LNCaP clone FGC (cell line): ENCODE data around the gene MYO10.

Experiments used
- DNase-seq: peaks from one replicate; pipeline ENCODE4 v3.0.0-alpha.2; 2011; ENCODE audit warnings: low read depth
- H3K4me3 ChIP-seq: 2 replicates; pipeline ENCODE4 v1.5.1; 2011; ENCODE audit warnings: mild to moderate bottlenecking, low read depth, low read length, control low read depth
- TF ChIP-seq, protein P1 (sequence below): IDR thresholded peaks from 2 replicates; pipeline ENCODE4 v1.5.1; 2012; ENCODE audit warnings: mild to moderate bottlenecking; ENCODE audit not compliant: control insufficient read depth, insufficient read depth; ENCODE audit errors: extremely low read depth

MYO10 gene

DNA sequence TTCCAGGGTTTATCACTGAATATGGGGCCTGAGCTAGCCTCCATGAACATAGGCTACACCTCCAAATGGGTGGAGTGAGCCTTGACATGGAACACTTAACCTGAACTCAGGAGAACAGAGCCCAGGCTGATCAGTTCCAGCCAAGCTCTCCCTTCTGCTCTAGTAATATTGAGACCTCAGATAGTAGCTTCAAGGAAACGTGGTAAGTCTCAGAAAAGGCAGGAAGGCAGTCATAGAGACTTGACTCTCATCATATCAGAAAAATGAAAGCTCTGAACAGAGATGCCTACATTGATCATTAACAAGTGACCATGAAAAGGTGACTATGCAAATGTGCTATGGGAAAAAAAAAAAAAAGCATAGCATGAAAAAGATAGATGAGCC is 40.5 kb upstream of the MYO10 start:
- TF ChIP-seq, protein P1, sequence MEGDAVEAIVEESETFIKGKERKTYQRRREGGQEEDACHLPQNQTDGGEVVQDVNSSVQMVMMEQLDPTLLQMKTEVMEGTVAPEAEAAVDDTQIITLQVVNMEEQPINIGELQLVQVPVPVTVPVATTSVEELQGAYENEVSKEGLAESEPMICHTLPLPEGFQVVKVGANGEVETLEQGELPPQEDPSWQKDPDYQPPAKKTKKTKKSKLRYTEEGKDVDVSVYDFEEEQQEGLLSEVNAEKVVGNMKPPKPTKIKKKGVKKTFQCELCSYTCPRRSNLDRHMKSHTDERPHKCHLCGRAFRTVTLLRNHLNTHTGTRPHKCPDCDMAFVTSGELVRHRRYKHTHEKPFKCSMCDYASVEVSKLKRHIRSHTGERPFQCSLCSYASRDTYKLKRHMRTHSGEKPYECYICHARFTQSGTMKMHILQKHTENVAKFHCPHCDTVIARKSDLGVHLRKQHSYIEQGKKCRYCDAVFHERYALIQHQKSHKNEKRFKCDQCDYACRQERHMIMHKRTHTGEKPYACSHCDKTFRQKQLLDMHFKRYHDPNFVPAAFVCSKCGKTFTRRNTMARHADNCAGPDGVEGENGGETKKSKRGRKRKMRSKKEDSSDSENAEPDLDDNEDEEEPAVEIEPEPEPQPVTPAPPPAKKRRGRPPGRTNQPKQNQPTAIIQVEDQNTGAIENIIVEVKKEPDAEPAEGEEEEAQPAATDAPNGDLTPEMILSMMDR: no peak
- H3K4me3 ChIP-seq: no peak overlapping the region
- DNase-seq: no peak

DNA sequence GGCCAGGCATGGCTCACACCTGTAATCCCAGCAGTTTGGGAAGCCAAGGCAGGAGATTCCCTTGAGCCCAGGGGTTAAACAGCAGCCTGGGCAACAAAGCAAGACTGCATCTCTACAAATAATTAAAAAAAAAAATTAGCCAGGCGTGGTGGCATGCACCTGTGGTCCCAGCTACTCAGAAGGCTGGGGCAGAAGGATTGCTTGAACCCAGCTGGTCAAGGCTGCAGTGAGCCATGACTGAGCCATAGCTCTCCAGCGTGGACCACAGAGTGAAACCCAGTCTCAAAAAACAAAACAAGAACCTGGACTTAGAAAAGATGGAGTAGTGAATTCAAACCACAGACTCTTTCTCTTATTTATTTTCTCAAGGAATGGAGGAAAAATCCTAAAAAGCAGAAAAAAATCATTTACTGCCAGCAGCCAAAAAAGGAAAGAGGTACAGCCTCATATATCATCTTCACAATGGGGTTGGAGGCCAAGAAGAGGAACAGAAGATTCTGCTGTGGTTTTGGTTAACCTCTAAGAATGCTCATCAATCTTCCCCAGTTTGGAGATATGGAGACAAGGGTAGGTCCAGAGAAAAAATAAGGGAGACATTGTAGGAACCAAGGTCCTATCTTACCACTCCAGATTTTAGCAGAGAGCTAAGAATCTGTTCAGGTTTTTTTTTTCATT is 40.0 kb upstream of the MYO10 start:
- TF ChIP-seq, protein P1: no peak
- no peak overlapping the region for H3K4me3 ChIP-seq
- no peak for DNase-seq

DNA sequence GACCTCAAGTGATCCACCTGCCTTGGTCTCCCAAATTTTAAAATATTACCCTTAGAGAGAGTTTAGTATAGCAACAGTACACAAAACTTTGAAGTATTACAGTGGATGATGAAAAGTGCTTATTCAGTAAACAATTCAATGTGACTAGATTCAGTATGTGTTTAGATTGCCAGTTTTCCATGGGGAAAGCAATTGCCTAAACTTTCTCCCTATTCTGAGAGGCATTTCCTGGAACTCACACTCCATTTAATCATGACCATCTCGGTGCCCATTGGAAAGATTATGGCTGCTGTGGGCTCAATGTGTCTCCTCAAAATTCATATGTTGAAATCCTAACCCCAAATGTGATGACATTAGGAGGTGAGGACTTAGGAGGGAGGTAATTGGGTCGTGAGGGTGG is 38.9 kb upstream of the MYO10 start:
- no peak for DNase-seq
- TF ChIP-seq, protein P1: no peak

DNA sequence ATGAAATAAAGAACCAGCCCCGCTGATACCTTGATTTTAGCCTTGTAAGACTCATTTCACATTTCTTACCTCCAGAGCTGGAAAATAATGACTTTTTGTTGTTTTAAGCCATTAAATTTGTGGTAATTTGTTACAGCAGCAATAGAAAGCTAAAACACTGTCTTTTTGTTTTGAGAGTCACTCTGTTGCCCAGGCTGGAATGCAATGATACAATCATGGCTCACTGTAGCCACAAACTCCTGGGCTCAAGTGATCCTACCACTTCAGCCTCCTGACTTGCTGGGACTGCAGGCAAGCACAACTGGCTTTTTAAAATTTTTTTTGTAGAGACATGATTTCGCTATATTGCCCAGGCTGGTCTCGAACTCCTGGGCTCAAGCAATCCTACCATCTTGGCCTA is 34.7 kb upstream of the MYO10 start:
- no peak for DNase-seq
- TF ChIP-seq, protein P1: no peak
- no peak overlapping the region for H3K4me3 ChIP-seq

More for the DNA sequence above, 38.9 kb upstream of the MYO10 start:
- no peak overlapping the region for H3K4me3 ChIP-seq

DNA sequence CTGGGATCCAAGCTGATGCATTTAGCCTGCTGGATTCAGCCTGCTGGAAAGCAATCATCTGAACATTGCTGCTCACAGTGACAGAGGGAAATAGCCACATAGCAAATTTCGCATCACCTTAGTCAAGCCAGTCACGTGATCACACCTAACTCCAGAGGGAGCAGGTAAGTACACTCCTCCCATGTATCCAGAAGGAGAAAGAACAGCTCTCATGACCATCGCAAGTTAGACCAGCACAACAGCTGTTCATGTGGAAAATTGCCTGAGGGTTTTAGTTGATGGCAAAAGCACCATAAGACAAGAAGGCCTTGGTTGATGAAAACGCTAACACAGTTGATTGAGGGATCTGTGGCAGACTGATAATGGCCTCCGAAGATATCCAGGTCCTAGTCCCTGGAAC is 34.2 kb upstream of the MYO10 start:
- DNase-seq: no peak
- TF ChIP-seq, protein P1: no peak
- H3K4me3 ChIP-seq: no peak overlapping the region

DNA sequence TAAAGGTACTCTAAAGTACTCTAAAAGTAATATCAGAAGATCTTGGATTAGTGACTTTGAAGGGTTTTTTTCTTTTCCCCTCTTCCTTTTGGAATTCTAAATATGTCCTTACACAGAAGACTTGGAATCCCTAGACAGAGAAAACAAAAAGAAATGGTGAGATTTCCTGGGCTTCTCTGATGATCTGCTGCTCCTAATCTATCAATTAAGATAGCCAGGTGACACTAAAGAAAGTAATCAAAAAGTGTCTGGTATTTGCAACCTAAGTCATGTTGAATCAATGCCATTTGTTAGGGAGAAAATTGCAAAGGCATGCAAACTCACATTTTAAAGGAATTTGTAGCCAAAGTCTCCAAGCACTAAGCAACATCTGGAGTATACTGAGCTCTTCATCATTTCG is 29.5 kb upstream of the MYO10 start:
- no peak overlapping the region for H3K4me3 ChIP-seq
- DNase-seq: no peak
- TF ChIP-seq, protein P1: no peak

DNA sequence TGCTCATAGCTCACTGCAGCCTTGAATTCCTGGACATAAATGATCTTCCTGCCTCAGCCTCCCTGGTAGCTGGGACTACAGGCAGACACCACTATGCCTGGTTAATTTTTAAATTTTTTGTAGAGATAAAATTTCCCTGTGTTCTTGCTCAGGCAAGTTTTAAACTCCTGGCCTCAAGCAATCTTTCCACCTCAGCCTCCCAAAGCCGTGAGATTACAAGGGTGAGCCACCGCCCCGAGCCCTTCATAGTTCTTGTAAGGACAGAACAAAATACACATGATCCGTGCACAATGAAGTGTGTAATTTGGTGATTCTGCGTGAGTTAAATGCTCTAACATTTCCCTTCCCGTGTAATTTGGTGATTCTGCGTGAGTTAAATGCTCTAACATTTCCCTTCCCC is 27.7 kb upstream of the MYO10 start:
- H3K4me3 ChIP-seq: no peak overlapping the region
- no peak for DNase-seq
- TF ChIP-seq, protein P1: no peak
